DMS 273 treated with DMSO at 0.1 percent for 48 hours (cell line): ENCODE data around the gene CCL17.
A peak's percentile ranks its signal among the peaks of the same experiment; 100 is the strongest.
"Not testable (repeated sequence)": the region's sequence is repeated elsewhere in the genome, so short reads cannot be mapped to it uniquely, and the experiment has no call there.

Experiments
- DNase-seq: peaks from one replicate; lab custom pipeline; 2025; lab: John Stamatoyannopoulos, UW

CCL17 gene

GRCh38 chr16:57403965-57404817, at the start of gene CCL17:
Gene CCL17, plus strand, starts transcription at chr16:57404767. Its CDS starts 9,166 bp downstream, at chr16:57413933.
- DNase-seq = no peak

- DNase-seq = no peak
Observed at GRCh38 chr16:57355898-57356414, 48.6 kb upstream of the CCL17 start.

- no peak for DNase-seq
Observed at GRCh38 chr16:57356547-57356946, 48.0 kb upstream of the CCL17 start.

- no peak for DNase-seq
Observed at GRCh38 chr16:57357330-57358085, 47.1 kb upstream of the CCL17 start.

- no peak for DNase-seq
Observed at GRCh38 chr16:57358086-57358420, 46.5 kb upstream of the CCL17 start.

GRCh38 chr16:57358527-57359095, 46.0 kb upstream of the CCL17 start, which contains the start of gene CCL22:
Gene CCL22, plus strand, starts transcription at chr16:57358783. Its CDS starts 34 bp downstream, at chr16:57358817.
- no peak for DNase-seq

GRCh38 chr16:57360321-57360935, 44.1 kb upstream of the CCL17 start:
- DNase-seq = no peak

GRCh38 chr16:57361404-57361803, 43.2 kb upstream of the CCL17 start:
- no peak for DNase-seq

GRCh38 chr16:57364143-57364542, 40.4 kb upstream of the CCL17 start:
- no peak for DNase-seq

GRCh38 chr16:57366544-57367040, 38.0 kb upstream of the CCL17 start:
- no peak for DNase-seq

GRCh38 chr16:57367116-57367752, 37.3 kb upstream of the CCL17 start:
- no peak for DNase-seq

GRCh38 chr16:57371494-57372371, 32.8 kb upstream of the CCL17 start:
- DNase-seq = no peak

GRCh38 chr16:57372372-57373116, 32.0 kb upstream of the CCL17 start, which contains the start of gene CX3CL1:
Gene CX3CL1, plus strand, starts transcription at chr16:57372490. Its CDS starts 79 bp downstream, at chr16:57372569.
- DNase-seq = peak; percentile 10

- DNase-seq = no peak
Observed at GRCh38 chr16:57373117-57373947, 31.2 kb upstream of the CCL17 start.

- no peak for DNase-seq
Observed at GRCh38 chr16:57374067-57374534, 30.5 kb upstream of the CCL17 start.

GRCh38 chr16:57374925-57375465, 29.6 kb upstream of the CCL17 start:
- not testable (repeated sequence) for DNase-seq

- DNase-seq = no peak
Observed at GRCh38 chr16:57376313-57376818, 28.2 kb upstream of the CCL17 start.
